ENCODE measurements around the gene ANKRD6.

- TF ChIP-seq CTCF (conservative IDR thresholded peaks at IDR 0.05; ENCODE audit: low read depth, low read length) (no peak), EZH2 (IDR thresholded peaks at IDR 0.05; ENCODE audit: borderline replicate concordance, low read depth, low read length, poor library complexity, severe bottlenecking) (no peak)
Measured at GRCh38 chr6:89667872-89668556, 235.1 kb downstream of the ANKRD6 start.

Data from A673 (cell line).